Right ventricle myocardium superior (tissue), 1 donor: ENCODE measurements around the gene ANKRD12. TPM values are rescaled to one million over a fixed set of nuclear protein-coding genes. Genes with fewer than 3 reads are reported as not detected.
"Not testable (repeated sequence)": the region's sequence is repeated elsewhere in the genome, so short reads cannot be mapped to it uniquely, and the experiment has no call there.

ENCODE experiments used
- ATAC-seq: fragments of 200-7000 bp; cut with Tn5 transposase; one replicate; pipeline ENCODE4 v1.9.1; 2020; ENCODE audit warnings: mild to moderate bottlenecking; ENCODE audit not compliant: poor library complexity
- DNase-seq: peaks from one replicate; pipeline ENCODE4 v3.0.0-alpha.2; 2020
- intact Hi-C: fragments of 100-400 bp; cut with DNase I; formaldehyde crosslinking; loops from one replicate; pipeline ENCODE4 v1.11.2; 2022
- total RNA-seq: library from RNA; stranded (reverse); fragmentation: NEBNext Ultra II Directional; extraction: Animal tissue kit (Norgen Biotek cat#: 25700); gene quantifications from one replicate; pipeline ENCODE4 v1.2.1, GENCODE V29; 2021
- donor health status: DM: no; HTN: yes; CAD: no; lungs with severe emphysema.

Gene ANKRD12
- total RNA-seq, 1 donor from 2014 or later = 39.9 TPM

DNA sequence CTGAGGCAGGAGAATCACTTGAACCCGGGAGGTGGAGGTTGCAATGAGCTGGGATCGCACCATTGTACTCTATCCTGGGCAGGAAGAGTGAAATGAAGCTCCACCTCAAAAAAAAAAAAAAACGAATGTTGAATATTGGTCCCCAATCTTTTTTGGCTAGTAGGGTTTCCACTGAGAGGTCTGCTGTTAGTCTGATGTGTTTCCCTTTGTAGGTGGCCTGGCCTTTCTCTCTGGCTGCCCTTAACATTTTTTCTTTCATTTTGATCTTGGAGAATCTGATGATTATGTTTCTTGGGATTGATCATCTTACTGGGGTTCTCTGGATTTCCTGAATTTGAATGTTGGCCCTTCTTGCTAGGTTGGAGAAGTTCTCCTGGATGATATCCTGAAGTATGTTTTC lies 35.3 kb downstream of the ANKRD12 start:
- DNase-seq, ATAC-seq, intact Hi-C loops: not testable (repeated sequence)

DNA sequence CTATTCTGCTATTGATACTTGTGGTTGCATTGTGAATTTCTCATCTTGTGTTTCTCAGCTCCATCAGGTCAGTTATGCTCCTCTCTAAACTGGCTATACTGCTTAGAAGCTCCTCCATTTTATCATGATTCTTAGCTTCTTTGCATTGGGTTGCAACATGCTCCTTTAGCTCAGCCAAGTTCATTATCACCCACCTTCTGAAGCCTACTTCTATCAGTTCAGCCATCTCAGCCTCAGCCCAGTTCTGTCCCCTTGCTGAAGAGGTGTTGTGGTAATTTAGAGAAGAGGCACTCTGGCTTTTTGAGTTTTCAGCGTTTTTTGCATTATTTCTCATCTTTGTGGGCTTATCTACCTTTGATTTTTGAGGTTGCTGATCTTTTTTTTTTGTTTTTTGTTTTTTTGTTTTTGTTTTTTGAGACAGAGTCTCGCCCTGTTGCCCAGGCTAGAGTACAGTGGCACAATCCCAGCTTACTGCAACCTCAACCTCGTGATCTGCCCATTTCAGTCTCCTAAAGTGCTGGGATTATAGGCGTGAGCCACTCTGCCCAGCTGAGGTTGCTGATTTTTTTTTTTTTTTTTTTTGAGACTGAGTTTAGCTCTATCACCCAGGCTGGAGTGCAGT lies 36.0 kb downstream of the ANKRD12 start:
- no peak for ATAC-seq
- intact Hi-C loops = no loop called here

GRCh38 chr18:9173770-9174233 lies 37.2 kb downstream of the ANKRD12 start:
- intact Hi-C loops = no loop called here
- ATAC-seq = peak; percentile 11
- DNase-seq = no peak

More for the DNA sequence above, 36.0 kb downstream of the ANKRD12 start:
- no peak for DNase-seq

DNA sequence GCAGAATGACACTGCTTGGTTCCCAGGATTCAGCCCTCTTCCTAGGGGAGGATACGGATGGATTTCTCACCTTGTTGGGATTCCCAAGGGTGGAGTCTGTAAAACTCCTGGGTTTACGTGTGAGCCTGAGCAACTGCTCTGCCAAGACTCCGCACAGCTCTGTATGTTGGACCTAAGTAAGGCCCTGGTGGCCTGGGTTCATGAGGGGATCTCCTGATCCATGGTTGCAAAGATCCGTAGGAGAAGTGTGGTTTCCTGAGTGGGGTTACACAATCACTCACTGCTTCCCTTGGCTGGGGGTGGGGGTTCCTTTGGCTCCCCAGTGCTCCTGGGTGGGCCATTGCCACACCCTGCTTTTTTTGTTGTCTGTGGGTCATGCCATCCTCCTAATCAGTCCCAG lies 37.7 kb downstream of the ANKRD12 start:
- ATAC-seq (peak; percentile 13), DNase-seq (no peak)
- intact Hi-C loops = no loop called here

DNA sequence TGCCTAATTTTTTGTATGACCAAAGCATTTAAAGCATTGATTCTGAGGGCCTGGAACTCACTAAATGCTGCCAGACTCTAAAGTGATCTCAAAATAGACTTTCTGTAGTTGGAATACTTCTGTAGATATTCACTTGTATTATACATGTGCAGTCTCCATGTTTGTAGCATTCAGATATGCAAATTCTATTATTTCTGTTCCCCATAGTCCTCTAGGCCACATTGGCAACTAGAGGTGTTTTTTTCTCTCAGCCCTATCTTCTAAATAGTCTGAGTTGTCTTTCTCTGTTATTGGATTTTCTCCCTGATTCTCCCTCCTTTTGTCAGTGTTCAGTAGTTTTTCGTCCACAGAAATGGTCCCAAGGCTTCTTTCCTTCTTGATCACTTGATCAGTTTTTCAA lies 38.5 kb downstream of the ANKRD12 start:
- DNase-seq (no peak), ATAC-seq (peak; percentile 22)
- intact Hi-C loops = no loop called here

GRCh38 chr18:9177031-9177430 lies 40.5 kb downstream of the ANKRD12 start:
- ATAC-seq (no peak), DNase-seq (no peak)
- intact Hi-C loops = no loop called here

DNA sequence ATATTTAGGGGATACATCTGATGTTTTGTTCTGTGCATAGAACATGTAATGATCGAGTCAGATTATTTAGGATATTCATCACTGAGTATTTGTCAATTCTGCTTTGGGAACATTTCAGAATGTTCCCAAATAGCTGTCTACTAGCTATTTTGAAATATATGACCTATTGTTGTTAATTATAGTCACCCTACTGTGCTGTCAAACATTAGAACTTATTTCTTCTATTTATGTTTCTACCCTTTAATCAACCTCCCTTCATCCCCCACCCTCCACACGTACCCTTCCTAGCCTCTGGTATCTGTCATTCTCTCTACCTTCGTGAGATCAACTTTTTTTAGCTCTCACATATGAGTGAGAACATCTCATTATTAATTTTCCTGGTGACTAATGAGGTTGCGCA lies 40.9 kb downstream of the ANKRD12 start:
- ATAC-seq (peak; percentile 22), DNase-seq (no peak)
- intact Hi-C loops = no loop called here

DNA sequence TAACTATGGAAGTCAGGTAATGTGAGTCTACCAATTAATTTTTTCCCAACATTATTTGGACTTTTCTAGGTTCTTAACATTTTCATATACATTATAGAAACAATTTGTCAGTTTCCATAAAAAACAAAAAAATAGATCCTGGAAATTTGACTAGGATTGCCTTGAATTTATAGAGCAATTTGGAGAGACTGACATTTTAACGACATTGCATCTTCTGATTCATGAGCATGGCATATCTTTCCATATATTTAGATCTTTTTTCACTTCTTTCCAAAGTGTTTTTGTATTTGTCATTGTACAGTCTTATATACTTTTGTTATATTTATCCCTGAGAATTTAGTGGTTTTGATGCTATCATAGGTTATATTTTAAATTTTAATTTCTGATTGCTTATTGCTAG lies 42.0 kb downstream of the ANKRD12 start:
- intact Hi-C loops = no loop called here
- ATAC-seq (no peak), DNase-seq (no peak)

GRCh38 chr18:9181275-9181674 lies 44.7 kb downstream of the ANKRD12 start:
- DNase-seq (no peak), ATAC-seq (no peak)
- intact Hi-C loops = no loop called here

DNA sequence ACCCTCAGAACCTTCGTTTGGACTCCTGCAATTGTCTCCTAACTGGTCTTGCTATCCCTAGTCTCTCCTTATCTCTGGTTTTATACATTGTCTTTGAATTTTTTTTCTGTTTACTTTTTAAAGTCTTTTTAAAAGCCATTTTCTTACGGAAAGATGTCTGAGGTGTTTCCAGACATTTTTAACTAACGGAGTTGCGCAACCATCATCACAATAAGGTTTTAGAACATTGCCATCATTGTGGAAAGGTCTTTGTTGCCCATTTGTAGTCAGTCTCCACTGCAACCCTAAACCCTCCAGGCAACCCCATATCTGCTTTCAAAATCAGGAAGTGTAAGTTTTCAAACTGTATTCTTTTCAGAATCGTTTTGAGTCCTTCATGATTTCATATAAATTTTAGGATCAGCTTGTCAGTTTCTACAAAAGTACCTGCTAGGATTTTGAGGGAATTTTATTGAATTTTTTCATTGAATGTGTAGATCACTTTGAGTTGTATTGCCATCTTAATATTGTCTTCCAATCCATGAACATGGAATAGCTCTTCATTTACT lies 46.3 kb downstream of the ANKRD12 start:
- intact Hi-C loops = no loop called here
- no peak for ATAC-seq
- DNase-seq = no peak

GRCh38 chr18:9184998-9185613 lies 48.5 kb downstream of the ANKRD12 start:
- ATAC-seq (no peak), DNase-seq (no peak)
- intact Hi-C loops = no loop called here

DNA sequence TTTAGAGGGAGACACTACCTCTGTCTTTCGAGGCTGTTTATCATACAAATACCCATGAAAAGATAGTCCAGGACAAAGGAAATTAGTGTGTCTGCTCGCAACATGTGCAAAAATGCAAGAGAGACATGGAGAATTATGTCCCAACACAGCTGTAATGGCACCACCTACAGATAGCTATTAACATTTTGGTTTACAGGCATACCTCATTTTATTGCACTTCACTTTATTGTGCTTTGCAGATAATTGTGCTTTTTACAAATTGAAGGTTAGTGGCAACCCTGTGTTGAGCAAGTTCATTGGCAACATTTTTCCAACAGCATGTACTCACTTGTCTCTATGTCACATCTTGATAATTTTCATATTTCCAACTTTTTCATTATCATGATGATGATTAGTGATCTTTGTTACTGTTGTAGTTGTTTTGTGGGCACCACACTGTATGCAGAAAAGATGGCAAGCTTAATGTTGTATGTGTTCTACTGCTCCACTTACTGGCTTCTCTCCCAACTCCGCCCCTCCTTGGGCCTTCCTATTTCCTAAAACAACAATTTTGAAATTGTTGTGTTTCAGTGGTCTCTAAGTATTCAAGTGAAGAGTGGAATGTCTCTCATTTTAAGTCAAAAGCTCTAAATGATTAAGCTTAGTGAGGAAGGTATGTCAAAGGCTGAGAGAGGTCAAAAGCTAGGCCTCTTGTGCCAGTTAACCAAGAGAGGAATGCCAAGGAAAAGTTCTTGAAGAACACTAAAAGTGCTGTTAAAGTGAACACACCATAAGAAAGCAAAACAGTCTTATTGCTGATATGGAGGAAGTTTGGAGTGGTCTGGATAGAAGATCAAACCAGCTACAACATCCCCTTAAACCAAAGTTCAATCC lies 52.0 kb downstream of the ANKRD12 start:
- no peak for DNase-seq
- ATAC-seq = no peak
- intact Hi-C loops = no loop called here

DNA sequence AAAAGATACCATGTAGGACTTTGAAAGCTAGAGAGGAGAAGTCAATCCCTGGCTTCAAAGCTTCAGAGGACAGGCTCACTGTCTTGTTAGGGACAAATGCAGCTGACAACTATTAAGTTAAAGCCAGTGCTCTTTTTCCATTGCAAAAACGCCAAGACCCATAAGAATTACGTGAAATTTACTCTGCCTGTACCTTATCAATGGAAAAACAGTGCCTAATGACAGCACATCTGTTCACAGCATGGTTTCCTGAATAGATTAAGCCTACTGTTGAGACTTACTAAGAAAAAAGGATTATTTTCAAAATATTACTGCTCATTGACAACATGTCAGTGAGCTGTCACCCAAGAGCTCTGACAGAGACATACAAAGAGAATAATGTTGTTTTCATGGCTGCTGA lies 52.9 kb downstream of the ANKRD12 start:
- no peak for DNase-seq
- intact Hi-C loops = no loop called here
- no peak for ATAC-seq

DNA sequence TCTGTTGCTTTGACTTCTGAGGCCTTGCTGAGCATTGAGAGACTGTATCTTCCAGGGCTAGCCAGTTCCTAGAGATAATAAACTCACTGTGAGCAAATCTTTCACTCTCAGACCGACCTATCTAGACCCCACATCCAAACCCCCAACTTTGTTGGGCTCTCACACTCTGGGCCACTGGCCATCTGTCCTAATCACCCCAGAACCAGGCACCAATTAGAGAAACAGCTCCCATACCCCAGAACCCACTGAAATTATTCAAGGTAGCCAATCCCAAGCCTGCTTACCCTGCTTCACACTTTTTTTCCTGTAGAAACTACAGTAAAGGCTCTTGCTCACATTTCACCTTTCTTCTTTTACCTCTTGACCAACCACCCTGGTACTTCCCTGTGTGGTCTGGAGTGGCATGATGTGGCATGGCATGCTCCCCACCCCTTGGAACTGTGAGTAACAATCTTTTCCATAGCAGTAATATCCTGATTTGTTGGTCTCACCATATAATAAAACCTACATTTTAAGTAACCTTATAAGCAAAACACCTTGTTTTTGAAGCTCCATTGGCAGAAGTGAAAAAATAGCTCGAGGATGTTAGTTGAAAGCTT lies 55.2 kb downstream of the ANKRD12 start:
- intact Hi-C loops = no loop called here
- DNase-seq (no peak), ATAC-seq (no peak)

DNA sequence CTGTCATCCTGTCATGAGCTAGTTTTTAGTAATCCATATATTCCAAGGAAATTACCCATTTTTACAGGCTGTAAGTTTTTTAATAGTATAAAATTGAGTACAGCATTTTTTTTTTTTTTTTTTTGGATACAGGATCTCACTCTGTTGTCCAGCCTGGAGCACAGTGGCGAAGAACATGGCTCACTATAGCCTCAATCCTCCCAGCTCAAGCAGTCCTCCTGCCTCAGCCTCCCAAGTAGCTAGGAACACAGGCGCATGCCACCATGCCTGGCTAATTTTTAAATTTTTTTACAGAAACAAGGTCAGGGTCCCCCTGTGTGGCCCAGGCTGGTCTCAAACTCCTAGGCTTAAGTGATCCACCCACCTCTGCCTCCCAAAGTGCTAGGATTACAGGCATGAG lies 56.5 kb downstream of the ANKRD12 start:
- DNase-seq (no peak), ATAC-seq (no peak)
- intact Hi-C loops = no loop called here

GRCh38 chr18:9196568-9196967 lies 60.0 kb downstream of the ANKRD12 start:
- ATAC-seq = no peak
- intact Hi-C loops = no loop called here
- DNase-seq = no peak

DNA sequence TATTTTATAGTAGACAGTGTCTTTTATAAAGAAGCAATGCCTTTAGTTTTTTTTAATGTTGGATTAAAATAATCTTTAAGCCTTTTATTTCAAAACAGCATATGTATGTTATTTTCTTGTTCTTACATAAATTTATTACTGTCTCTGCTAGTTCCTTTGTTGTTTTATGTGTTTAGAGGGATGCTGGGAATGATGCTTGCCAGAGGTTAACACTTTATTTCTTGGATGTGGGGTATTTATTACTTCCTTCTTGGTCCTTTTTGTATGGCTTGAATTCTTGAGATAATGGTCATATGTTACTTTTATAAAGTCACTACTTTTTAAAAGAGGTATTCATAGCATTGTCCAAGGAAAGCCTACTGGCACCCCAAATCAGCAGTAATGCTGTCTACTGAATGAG lies 63.1 kb downstream of the ANKRD12 start:
- DNase-seq = no peak
- ATAC-seq = no peak
- intact Hi-C loops = no loop called here

- DNase-seq (no peak), ATAC-seq (no peak)
- intact Hi-C loops = no loop called here
Measured at GRCh38 chr18:9201224-9201623, 64.6 kb downstream of the ANKRD12 start.

- intact Hi-C loops = no loop called here
- no peak for ATAC-seq
- DNase-seq = no peak
Measured at GRCh38 chr18:9204659-9205058, 68.1 kb downstream of the ANKRD12 start.
